DND-41 (cell line): Measurements from ENCODE around the gene SMIM41.

Experiments used
- ATAC-seq: fragments of 200-7000 bp; cut with Tn5 transposase; 3 replicates; pipeline ENCODE4 v1.9.1; 2021; ENCODE audit warnings: low read depth; ENCODE audit not compliant: insufficient read depth
- DNase-seq: peaks from one replicate; pipeline ENCODE4 v3.0.0-alpha.2; 2020
- H2AFZ ChIP-seq: 2 replicates; pipeline ENCODE4 v1.6.0; 2012; ENCODE audit warnings: low read depth, low read length
- H3K27ac ChIP-seq: 2 replicates; pipeline ENCODE4 v1.5.1; 2012; ENCODE audit warnings: low read length, inconsistent platforms
- H3K27me3 ChIP-seq: fragments of 200-600 bp; sonication (generic); 2 replicates; pipeline ENCODE4 v1.6.0; 2012; ENCODE audit warnings: low read length, mild to moderate bottlenecking, inconsistent platforms; ENCODE audit not compliant: insufficient read depth, poor library complexity
- H3K36me3 ChIP-seq: 2 replicates; pipeline ENCODE4 v1.5.1; 2012; ENCODE audit warnings: low read length, inconsistent platforms; ENCODE audit not compliant: insufficient read depth
- H3K4me1 ChIP-seq: 2 replicates; pipeline ENCODE4 v1.5.1; 2012; ENCODE audit warnings: mild to moderate bottlenecking, low read length; ENCODE audit not compliant: insufficient read depth
- H3K4me2 ChIP-seq: 2 replicates; pipeline ENCODE4 v1.6.0; 2012; ENCODE audit warnings: mild to moderate bottlenecking, moderate library complexity, low read length, inconsistent platforms; ENCODE audit not compliant: insufficient read depth
- H3K4me3 ChIP-seq, 2 experiments: fragments of 200-600 bp in 1 of 2; shearing (Covaris generic) in 1 of 2; 2 replicates each; pipeline ENCODE4 v1.5.1; 2012 to 2016; ENCODE audit warnings: inconsistent platforms in 2 of 2, low read length in 2 of 2, mild to moderate bottlenecking in 2 of 2, low read depth in 1 of 2, moderate library complexity in 1 of 2
- H3K79me2 ChIP-seq: 2 replicates; pipeline ENCODE4 v1.6.0; 2012; ENCODE audit warnings: low read length, inconsistent platforms; ENCODE audit not compliant: insufficient read depth
- H3K9ac ChIP-seq: 2 replicates; pipeline ENCODE4 v1.6.0; 2012; ENCODE audit warnings: low read depth, mild to moderate bottlenecking, inconsistent platforms, low read length, moderate library complexity
- H3K9me3 ChIP-seq: 2 replicates; pipeline ENCODE4 v1.5.1; 2012; ENCODE audit warnings: low read length, moderate library complexity, mild to moderate bottlenecking, inconsistent platforms; ENCODE audit not compliant: insufficient read depth, severe bottlenecking
- H4K20me1 ChIP-seq: 2 replicates; pipeline ENCODE4 v1.6.0; 2012; ENCODE audit warnings: low read length; ENCODE audit not compliant: insufficient read depth
- EZH2 ChIP-seq: IDR thresholded peaks from 3 replicates; pipeline ENCODE4 v1.6.1; 2012; ENCODE audit warnings: borderline replicate concordance, low read depth, mild to moderate bottlenecking, moderate library complexity, low read length, inconsistent platforms; ENCODE audit not compliant: severe bottlenecking
- TF ChIP-seq, protein P1 (sequence below): IDR thresholded peaks from 2 replicates; pipeline ENCODE4 v1.5.1; 2012; ENCODE audit warnings: borderline replicate concordance, low read length, moderate library complexity, mild to moderate bottlenecking; ENCODE audit not compliant: poor library complexity, severe bottlenecking; ENCODE audit errors: extremely low read depth

The SMIM41 gene

GRCh38 chr12:52122540-52122871 lies 43.0 kb downstream of the SMIM41 start:
- Histone ChIP-seq H3K9me3 (no peaks in the 10 kb centered on the region), H3K27me3 (peaks cover 3% of the 10 kb centered on the region), H4K20me1 (no peaks in the 10 kb centered on the region), H3K79me2 (no peaks in the 10 kb centered on the region), H3K27ac (no peak overlapping the region), H3K4me1 (no peaks in the 10 kb centered on the region), H3K36me3 (no peaks in the 10 kb centered on the region), H3K4me2 (no peak overlapping the region), H3K9ac (no peak overlapping the region), H2AFZ (no peak overlapping the region), H3K4me3 (no peak overlapping the region)
- no peak for DNase-seq
- no peak for ATAC-seq
- TF ChIP-seq EZH2 = no peak
- TF ChIP-seq, protein P1, sequence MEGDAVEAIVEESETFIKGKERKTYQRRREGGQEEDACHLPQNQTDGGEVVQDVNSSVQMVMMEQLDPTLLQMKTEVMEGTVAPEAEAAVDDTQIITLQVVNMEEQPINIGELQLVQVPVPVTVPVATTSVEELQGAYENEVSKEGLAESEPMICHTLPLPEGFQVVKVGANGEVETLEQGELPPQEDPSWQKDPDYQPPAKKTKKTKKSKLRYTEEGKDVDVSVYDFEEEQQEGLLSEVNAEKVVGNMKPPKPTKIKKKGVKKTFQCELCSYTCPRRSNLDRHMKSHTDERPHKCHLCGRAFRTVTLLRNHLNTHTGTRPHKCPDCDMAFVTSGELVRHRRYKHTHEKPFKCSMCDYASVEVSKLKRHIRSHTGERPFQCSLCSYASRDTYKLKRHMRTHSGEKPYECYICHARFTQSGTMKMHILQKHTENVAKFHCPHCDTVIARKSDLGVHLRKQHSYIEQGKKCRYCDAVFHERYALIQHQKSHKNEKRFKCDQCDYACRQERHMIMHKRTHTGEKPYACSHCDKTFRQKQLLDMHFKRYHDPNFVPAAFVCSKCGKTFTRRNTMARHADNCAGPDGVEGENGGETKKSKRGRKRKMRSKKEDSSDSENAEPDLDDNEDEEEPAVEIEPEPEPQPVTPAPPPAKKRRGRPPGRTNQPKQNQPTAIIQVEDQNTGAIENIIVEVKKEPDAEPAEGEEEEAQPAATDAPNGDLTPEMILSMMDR = no peak

DNA sequence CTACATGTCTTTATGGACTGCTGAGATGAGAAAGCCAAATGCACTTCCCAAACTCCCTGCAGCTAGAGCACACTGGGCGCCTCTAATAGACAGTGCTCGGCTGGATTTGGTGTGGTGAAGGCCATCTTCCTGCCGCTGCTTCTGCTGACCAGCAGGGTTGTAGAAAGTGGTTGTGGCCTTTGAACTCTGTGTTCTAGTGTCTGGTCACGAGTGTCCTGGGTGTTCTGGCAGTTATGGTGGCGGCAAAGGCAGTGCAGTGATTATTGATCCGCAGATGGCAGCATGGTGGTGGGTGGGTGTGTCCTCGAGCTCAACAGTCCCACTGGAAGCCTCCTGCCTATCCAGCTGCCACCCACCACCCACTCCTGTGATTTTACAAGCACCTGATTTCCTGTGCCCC lies 43.4 kb downstream of the SMIM41 start:
- H3K79me2 ChIP-seq = no peaks in the 10 kb centered on the region

GRCh38 chr12:52123487-52124186 lies 44.1 kb downstream of the SMIM41 start:
- H4K20me1 ChIP-seq = no peaks in the 10 kb centered on the region
- H3K4me3 ChIP-seq = no peak overlapping the region
- no peaks in the 10 kb centered on the region for H3K9me3 ChIP-seq
- no peak overlapping the region for H3K4me2 ChIP-seq
- ATAC-seq = no peak
- no peak overlapping the region for H3K27ac ChIP-seq
- no peaks in the 10 kb centered on the region for H3K27me3 ChIP-seq
- H3K9ac ChIP-seq = no peak overlapping the region
- H3K4me1 ChIP-seq = no peaks in the 10 kb centered on the region
- DNase-seq = no peak
- H2AFZ ChIP-seq = no peak overlapping the region
- no peaks in the 10 kb centered on the region for H3K36me3 ChIP-seq
- no peaks in the 10 kb centered on the region for H3K79me2 ChIP-seq
- no peak for TF ChIP-seq EZH2
- TF ChIP-seq, protein P1 = no peak

More for the DNA sequence above, 43.4 kb downstream of the SMIM41 start:
- ATAC-seq (no peak), DNase-seq (no peak)
- H4K20me1 ChIP-seq = no peaks in the 10 kb centered on the region
- H3K4me3 ChIP-seq = no peak overlapping the region
- H3K9me3 ChIP-seq = no peaks in the 10 kb centered on the region
- H3K27ac ChIP-seq = no peak overlapping the region
- H3K9ac ChIP-seq = no peak overlapping the region
- TF ChIP-seq, protein P1 = no peak
- H3K27me3 ChIP-seq = no peaks in the 10 kb centered on the region
- no peak overlapping the region for H2AFZ ChIP-seq
- no peaks in the 10 kb centered on the region for H3K36me3 ChIP-seq
- H3K4me1 ChIP-seq = no peaks in the 10 kb centered on the region
- no peak overlapping the region for H3K4me2 ChIP-seq
